Activated naive CD4-positive, alpha-beta T cell treated with anti-CD3 and anti-CD28 coated beads for 36 hours (primary cell): ENCODE data around the gene HGF. TPM values are rescaled to one million over a fixed set of nuclear protein-coding genes. Genes with fewer than 3 reads are reported as not detected.
"Not testable (repeated sequence)": the region's sequence is repeated elsewhere in the genome, so short reads cannot be mapped to it uniquely, and the experiment has no call there.

Experiments
- CTCF ChIA-PET: fragments of 350-600 bp; sonication (Branson Sonifier 250); formaldehyde crosslinking; loops from one replicate; lab custom pipeline; 2021; ENCODE audit warnings: antibody characterized with exemption; lab: Charles Lee
- DNase-seq: peaks from one replicate; pipeline ENCODE4 v3.0.0-alpha.2; 2020
- H3K27ac Mint-ChIP-seq: one replicate; pipeline ENCODE4 v1.8.0; 2021; ENCODE audit warnings: mild to moderate bottlenecking, mixed read lengths
- H3K27me3 Mint-ChIP-seq: one replicate; pipeline ENCODE4 v1.8.0; 2021; ENCODE audit warnings: low read depth, mixed read lengths
- H3K36me3 Mint-ChIP-seq: one replicate; pipeline ENCODE4 v1.8.0; 2021; ENCODE audit warnings: low read depth, mixed read lengths
- H3K4me1 Mint-ChIP-seq: one replicate; pipeline ENCODE4 v1.8.0; 2021; ENCODE audit warnings: low read depth, mixed read lengths
- H3K4me3 Mint-ChIP-seq: one replicate; pipeline ENCODE4 v1.8.0; 2021; ENCODE audit warnings: mild to moderate bottlenecking, moderate library complexity, mixed read lengths
- H3K9me3 Mint-ChIP-seq: one replicate; pipeline ENCODE4 v1.8.0; 2021; ENCODE audit warnings: mixed read lengths
- intact Hi-C: fragments of 100-400 bp; cut with micrococcal nuclease; formaldehyde crosslinking; loops from one replicate; pipeline ENCODE4 v1.15.1; 2023
- total RNA-seq, 2 experiments: library from RNA; stranded (reverse); gene quantifications; one replicate each; pipeline ENCODE4 v1.2.3, GENCODE V29; 2021

The HGF gene
- not detected for total RNA-seq

DNA sequence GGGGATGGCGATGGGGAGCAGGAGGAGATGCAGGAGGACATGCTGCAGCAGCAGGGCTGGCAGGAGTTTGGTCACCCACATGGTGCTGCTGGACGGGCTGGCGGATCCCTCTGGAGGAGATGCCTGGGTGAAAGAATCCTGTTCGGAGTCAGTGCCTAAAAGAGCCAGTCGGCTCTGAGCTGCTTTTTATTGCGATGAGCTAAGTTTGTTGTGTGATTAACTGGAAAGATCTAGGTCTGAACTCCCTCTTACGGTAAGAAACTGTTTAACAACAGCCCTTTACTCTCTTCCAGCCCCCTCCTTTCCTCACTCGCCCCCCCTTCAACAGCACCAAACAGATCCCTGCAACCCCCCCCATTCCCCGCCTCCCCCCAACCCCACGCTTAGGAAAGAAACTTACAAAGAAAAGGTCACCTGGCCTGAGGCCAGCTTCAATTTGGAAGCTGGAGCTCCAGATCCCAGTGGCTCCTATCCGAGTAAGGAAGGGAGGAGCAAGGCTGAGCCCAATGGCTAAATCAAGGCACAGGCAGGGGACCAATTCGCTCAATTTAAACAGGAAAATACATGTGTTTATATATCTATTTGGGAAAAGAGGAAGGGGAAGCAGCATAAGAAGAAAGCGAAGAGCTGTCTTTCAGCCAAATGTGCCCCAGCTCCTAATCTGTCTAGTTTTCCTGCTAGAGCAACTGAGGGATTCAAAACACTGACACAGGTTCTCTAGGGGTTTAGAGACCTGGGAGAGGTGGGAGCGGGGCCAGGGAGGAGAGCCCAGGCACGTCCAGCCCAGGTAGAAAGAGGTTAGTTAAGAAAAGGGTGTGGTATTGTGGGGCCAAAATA is at the start of gene HGF:
HGF (minus strand) TSS at position 157 of the 837 bp plus-strand sequence; CDS start at position 81, 76 bp downstream.
- Mint-ChIP-seq H3K4me1 (no peaks in the 10 kb centered on the region), H3K4me3 (no peak within 1 kb of the TSS), H3K27me3 (peaks cover 2% of the 10 kb centered on the region), H3K36me3 (no peaks in the 10 kb centered on the region), H3K9me3 (no peaks in the 10 kb centered on the region), H3K27ac (no peak within 1 kb of the TSS)
- CTCF ChIA-PET: no interaction called here
- no peak for DNase-seq
- intact Hi-C loops: no loop called here

DNA sequence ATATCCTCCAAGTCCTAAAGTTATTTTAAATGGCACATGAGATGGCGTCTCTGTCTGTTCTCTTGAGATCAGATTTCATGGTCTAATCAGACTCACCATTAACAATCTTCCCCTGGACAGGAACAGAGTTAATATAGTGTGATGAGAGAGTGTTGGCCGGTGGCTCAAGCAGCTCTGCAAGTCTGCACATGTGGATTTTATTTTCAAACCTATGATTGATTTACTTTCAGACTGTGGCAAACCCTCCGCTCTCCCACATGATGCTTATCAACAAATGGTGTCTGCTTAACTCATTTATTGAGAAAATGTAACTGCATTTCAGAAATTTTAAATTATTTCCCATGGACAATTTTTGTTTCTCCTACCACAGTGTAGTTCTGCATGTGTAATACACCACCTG is 46.5 kb upstream of the HGF start:
- Mint-ChIP-seq H3K4me1 (no peaks in the 10 kb centered on the region), H3K27me3 (no peaks in the 10 kb centered on the region), H3K9me3 (no peaks in the 10 kb centered on the region), H3K4me3 (no peak overlapping the region), H3K27ac (no peak overlapping the region), H3K36me3 (no peaks in the 10 kb centered on the region)
- intact Hi-C loops: no loop called here
- DNase-seq: no peak
- CTCF ChIA-PET: no interaction called here

DNA sequence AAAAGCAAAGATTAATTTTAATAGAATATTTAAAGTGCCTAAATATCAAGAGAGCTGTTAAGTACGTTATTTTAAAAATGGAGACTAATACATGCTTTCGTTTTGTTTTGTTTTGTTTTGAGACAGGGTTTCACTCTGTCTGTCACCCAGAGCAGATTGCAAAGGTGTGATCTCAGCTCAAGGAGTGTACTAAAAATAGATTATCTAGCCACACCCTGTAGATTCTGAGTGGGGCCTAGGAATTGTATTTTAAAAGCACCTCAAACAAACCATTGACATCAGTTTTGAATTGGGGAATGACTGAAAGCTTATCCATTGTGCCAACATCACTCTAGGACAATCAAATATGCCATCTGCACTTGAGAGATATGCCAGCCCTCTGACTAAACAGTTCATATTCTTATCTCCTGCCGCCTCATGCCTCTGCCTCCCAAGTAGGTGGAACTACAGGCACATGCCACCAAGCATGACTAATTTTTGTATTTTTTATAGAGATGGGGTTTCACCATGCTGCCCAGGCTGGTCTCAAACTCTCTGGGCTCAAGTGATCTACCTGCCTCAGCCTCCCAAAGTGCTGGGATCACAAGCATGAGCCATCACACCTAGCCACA is 43.1 kb upstream of the HGF start:
- intact Hi-C loops, H3K36me3 Mint-ChIP-seq, H3K27ac Mint-ChIP-seq, H3K27me3 Mint-ChIP-seq, H3K4me1 Mint-ChIP-seq, H3K9me3 Mint-ChIP-seq, DNase-seq, H3K4me3 Mint-ChIP-seq, CTCF ChIA-PET: not testable (repeated sequence)

DNA sequence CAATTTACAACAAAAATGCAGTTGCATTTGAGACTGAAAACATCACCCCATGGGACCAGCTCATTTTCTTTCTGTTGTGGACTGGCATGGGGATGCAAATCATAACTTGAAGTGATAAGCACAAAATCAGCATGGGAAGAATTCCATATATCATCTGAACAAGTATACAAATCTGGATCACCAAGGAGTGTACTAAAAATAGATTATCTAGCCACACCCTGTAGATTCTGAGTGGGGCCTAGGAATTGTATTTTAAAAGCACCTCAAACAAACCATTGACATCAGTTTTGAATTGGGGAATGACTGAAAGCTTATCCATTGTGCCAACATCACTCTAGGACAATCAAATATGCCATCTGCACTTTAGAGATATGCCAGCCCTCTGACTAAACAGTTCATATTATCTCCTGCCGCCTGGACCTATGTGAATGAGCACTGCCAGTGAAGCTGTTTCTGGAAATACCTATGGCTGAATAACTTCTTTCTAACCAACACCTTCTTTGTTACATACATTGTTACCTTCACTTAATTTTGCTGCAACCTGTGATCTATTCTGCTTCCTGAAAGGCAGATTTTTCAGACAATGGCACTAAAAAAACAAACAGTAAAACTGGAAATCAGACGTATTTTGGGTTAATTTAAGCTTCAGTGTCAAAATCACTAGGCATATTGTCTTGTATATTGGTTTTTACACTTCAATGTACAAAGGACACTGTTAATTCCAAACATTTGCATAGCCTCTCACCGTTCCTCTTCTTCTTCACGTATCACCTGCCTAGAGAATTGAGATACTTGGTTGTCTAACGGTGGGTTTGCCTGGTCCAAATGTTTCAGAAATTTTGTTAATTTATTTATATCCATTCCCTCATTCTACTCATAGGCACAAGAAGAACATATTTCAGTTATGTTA is 42.4 kb upstream of the HGF start:
- Mint-ChIP-seq H3K36me3 (peaks cover 2% of the 10 kb centered on the region), H3K27me3 (no peaks in the 10 kb centered on the region), H3K4me1 (no peaks in the 10 kb centered on the region), H3K27ac (no peak overlapping the region), H3K4me3 (no peak overlapping the region), H3K9me3 (peaks cover 4% of the 10 kb centered on the region)
- intact Hi-C loops: no loop called here
- DNase-seq: no peak
- CTCF ChIA-PET: no interaction called here

DNA sequence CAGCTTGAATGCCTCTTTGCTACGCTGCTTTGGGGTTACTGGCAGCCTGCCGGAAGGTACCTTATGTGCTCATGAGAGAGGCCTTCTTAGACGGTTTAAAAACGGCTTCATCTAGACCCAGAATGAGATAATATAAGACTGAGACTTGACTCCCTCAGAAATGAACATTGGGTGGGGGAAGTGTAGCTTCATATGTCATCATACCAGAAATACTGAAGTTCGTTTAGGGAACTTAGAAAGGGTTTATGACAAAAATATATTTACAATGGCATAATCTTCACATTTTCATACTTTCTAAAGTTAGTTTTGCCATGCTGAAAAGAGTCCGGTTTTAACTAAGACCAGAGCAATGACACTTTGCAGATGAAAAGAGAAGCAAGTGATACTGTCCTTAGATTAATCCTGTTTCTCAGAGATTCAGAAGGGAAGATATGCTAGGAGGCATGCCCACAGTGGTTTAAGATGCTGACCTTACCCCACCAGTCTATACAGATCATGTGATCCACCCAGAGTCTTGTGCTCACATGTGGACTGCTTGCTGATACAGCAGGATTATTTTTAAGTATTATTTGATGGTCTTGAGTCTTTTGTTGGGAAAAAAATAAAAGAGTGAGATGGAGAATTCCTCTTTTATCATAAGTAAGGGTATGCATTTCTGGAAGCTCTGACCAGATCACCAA is 40.8 kb upstream of the HGF start:
- CTCF ChIA-PET: no interaction called here

DNA sequence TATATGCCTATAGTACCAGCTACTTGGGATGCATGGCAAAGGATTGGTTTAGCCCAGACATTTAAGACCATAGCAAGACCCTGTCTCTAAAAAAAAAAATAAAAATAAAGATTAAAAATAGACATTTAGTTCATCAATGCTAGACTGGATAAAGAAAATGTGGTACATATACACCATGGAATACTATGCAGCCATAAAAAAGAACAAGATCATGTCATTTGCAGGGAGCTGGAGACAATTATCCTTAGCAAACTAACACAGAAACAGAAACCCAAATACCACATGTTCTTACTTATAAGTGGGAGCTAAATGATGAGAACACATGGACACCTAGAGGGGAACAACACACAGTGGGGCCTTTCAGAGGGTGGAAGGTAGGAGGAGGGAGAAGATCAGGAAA is 38.5 kb upstream of the HGF start:
- CTCF ChIA-PET, DNase-seq, intact Hi-C loops, H3K27ac Mint-ChIP-seq, H3K4me3 Mint-ChIP-seq, H3K36me3 Mint-ChIP-seq, H3K4me1 Mint-ChIP-seq, H3K9me3 Mint-ChIP-seq, H3K27me3 Mint-ChIP-seq: not testable (repeated sequence)

More for the DNA sequence above, 40.8 kb upstream of the HGF start:
- no peak overlapping the region for H3K4me3 Mint-ChIP-seq
- intact Hi-C loops: no loop called here
- H3K27ac Mint-ChIP-seq: no peak overlapping the region
- no peak for DNase-seq
- peaks cover 4% of the 10 kb centered on the region for H3K9me3 Mint-ChIP-seq
- no peaks in the 10 kb centered on the region for H3K4me1 Mint-ChIP-seq
- H3K27me3 Mint-ChIP-seq: no peaks in the 10 kb centered on the region
- H3K36me3 Mint-ChIP-seq: peaks cover 2% of the 10 kb centered on the region

DNA sequence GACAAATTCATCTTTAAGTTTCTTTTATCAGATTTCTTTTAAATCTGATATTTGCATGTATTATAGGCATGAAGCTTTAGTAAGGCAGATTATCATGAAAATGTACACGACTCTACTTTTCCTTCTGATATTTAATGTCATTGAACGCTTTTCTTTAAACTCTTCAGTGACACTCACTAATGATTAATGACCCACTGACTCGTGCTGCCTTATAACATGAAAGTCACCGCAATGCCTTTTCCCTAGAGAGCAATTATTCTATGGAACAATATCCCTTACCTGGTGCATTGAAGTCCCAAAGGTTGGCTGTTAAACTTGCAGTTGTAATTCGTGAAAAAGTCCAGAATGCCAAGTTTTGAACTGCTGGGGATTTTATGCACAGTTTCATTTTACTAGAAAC is 33.4 kb upstream of the HGF start:
- no peaks in the 10 kb centered on the region for H3K27me3 Mint-ChIP-seq
- no peak for DNase-seq
- no peak overlapping the region for H3K27ac Mint-ChIP-seq
- intact Hi-C loops: no loop called here
- peaks cover 1% of the 10 kb centered on the region for H3K9me3 Mint-ChIP-seq
- H3K4me3 Mint-ChIP-seq: no peak overlapping the region
- CTCF ChIA-PET: no interaction called here
- H3K4me1 Mint-ChIP-seq: no peaks in the 10 kb centered on the region
- no peaks in the 10 kb centered on the region for H3K36me3 Mint-ChIP-seq

DNA sequence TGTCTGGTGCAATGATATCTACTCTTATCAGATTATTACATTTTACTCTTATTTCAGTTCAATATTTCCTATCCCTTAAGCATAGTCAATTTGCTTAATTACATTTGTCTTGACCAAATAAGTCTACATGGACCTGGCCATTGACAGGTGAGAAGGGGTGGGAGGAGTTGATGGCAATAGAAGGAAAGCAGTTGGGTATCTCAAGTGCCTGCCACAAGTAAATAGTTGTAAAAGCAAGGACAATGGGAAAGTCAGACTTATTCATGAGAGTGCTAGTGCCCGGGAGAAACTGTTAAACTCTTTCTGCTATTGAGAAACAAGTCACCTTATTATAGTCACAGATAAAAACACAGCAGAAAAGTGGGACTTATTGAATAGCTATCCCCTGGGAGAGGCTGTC is 32.4 kb upstream of the HGF start:
- Mint-ChIP-seq H3K9me3 (no peaks in the 10 kb centered on the region), H3K36me3 (no peaks in the 10 kb centered on the region), H3K27me3 (no peaks in the 10 kb centered on the region), H3K27ac (no peak overlapping the region), H3K4me1 (no peaks in the 10 kb centered on the region), H3K4me3 (no peak overlapping the region)
- no peak for DNase-seq
- CTCF ChIA-PET: no interaction called here
- intact Hi-C loops: no loop called here

DNA sequence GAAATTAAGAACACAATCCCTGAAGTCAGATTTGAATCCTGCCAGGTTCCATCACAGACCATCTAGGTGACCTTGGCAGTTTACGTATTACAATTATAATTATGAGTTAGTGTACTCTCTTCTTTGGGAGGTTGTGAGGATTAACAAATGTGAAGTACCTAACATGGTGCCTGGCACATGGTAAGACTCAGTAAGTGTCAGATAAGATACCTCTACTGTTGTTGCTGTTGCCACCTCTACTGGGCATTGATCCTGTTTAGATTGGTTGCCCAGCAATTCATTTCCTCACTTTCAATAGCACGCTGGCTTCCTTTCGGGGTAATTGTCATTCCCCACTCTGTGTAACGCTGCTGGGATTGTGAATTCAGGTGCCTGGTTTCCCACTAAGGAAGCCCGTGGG is 31.7 kb upstream of the HGF start:
- Mint-ChIP-seq H3K36me3 (no peaks in the 10 kb centered on the region), H3K9me3 (no peaks in the 10 kb centered on the region), H3K4me1 (no peaks in the 10 kb centered on the region), H3K27ac (no peak overlapping the region), H3K4me3 (no peak overlapping the region), H3K27me3 (no peaks in the 10 kb centered on the region)
- no peak for DNase-seq
- intact Hi-C loops: no loop called here
- CTCF ChIA-PET: no interaction called here

DNA sequence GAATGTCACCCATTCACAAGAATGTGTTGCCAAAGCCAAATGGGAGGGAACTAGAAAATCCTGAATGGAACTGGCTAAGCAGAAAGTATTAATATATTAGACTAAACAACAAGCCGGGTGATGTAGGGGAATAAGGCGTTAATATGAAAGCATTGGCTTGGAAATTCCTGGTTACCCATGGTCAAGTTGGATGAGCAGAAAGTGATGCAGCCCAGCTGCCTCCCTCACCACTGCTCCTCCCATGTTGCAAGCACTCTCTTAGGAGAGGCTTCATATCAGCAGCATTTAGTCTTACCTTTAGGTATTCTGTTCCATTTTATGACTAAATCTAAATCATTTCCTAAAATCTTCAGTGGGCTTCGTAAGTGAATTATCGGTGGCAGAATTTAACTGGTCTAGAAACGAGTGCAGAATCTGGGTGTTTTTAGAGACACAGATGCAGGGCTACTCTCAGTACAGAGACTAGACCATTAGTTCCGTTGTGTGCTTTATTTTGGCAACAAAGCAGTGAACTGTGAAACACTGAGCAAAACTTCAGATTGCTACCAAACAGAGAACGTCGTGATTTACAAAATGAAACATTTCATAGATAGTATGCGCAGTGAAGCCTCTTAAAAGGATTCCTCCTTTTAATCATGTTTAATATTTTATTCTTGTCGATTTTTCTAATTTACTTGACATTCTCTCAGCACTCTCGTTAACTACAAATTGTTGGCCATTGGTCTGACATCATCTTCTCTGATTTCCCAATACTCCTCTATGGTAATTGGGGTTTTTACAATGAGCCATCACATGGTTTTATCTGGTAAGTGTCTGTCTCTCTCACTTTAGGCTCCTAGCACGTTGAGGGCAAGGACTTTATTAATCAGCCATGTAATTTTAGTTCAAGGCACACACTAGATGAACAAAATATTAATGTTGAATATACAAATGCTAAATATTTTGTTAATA is 22.0 kb upstream of the HGF start:
- Mint-ChIP-seq H3K9me3 (peaks cover 1% of the 10 kb centered on the region), H3K27ac (no peak overlapping the region), H3K27me3 (no peaks in the 10 kb centered on the region), H3K4me1 (no peaks in the 10 kb centered on the region), H3K36me3 (no peaks in the 10 kb centered on the region), H3K4me3 (no peak overlapping the region)
- no peak for DNase-seq
- CTCF ChIA-PET: interaction anchor here (0.5 kb wide), 1 partner anchor 84 kb away, joined by 5 read pairs; no protein-coding TSS in a partner anchor
- intact Hi-C loops: no loop called here

DNA sequence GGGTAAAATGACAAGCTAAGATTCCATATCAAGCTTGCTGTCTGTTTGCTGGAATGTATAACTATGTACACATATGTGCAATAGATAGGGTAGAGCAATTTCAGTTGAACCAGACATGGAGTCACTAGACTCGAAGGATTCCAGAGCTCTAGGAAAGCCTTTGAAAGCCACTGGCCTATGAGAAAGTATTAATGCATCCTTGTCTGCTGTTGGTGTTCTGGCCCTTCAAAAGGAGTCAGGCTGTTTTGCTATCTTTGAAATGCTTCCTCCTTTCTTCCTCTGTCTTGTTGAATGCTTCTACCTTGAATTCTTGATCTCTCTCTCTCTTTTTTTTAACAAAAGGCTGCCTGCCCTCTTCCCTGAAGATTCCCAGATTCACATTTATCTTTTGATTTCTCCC is 20.8 kb upstream of the HGF start:
- H3K4me1 Mint-ChIP-seq: no peaks in the 10 kb centered on the region
- H3K36me3 Mint-ChIP-seq: no peaks in the 10 kb centered on the region
- no peak overlapping the region for H3K4me3 Mint-ChIP-seq
- intact Hi-C loops: no loop called here
- CTCF ChIA-PET: no interaction called here
- no peak for DNase-seq
- no peaks in the 10 kb centered on the region for H3K27me3 Mint-ChIP-seq
- no peak overlapping the region for H3K27ac Mint-ChIP-seq
- peaks cover 1% of the 10 kb centered on the region for H3K9me3 Mint-ChIP-seq
